Panc1 (cell line): Measurements from ENCODE around the gene CEL.

Experiments
- CTCF ChIP-seq: fragments of 450-650 bp; IDR thresholded peaks from 2 replicates; pipeline ENCODE4 v1.5.1; 2017; ENCODE audit warnings: mild to moderate bottlenecking
- POLR2AphosphoS5 ChIP-seq: IDR thresholded peaks from 2 replicates; pipeline ENCODE4 v1.6.1; 2012; ENCODE audit warnings: mild to moderate bottlenecking, low read depth, low read length, moderate library complexity
- TCF7L2 ChIP-seq: IDR thresholded peaks from 2 replicates; pipeline ENCODE4 v1.6.1; 2011; ENCODE audit warnings: mild to moderate bottlenecking, low read depth, low read length, inconsistent platforms

DNA sequence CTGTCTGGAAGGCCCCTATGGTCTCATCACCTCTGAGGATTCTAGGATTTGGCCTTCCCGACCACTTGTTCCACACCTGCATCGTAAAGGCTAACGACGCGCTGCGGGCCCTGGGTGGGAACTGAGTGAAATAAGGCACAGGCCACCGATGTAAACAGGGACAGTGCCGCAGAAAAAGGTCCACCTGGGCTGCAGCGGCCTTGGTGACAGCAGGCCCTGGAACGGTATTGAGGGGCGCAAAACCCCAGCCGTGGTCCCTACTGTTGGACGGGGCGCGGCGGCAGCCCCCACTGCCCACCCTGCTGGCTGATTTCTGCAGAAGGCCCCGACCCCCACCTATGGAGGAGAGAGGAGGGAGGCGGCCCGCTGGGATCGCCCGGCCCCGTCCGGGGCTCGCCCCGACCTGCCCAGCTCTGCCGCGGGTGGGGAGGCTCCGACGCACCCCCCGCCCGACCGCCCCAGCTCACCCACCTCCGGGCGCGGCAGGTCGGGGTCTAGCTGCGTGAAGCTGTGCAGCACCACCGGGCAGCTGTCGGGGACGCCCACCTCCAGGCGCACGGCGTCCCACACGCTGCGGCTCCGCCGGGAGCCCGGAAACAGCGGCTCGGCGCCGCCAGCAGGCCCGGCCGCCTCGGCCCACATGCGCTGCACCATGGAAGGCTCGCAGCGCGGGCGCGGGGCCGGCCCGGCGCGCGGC, 58.9 kb downstream of the CEL start:
- no peak for TF ChIP-seq POLR2AphosphoS5
- TF ChIP-seq CTCF: no peak
- no peak for TF ChIP-seq TCF7L2
